HEK293T (cell line): Measurements from ENCODE around the gene RNF40.

Source experiments
- CTCF ChIA-PET: fragments of 350-600 bp; formaldehyde crosslinking; extraction: SDS; loops from one replicate; lab custom pipeline; 2021; ENCODE audit warnings: antibody characterized with exemption, inconsistent platforms; lab: Yijun Ruan, JAX
- POLR2A ChIA-PET: fragments of 350-600 bp; formaldehyde crosslinking; extraction: SDS; loops from one replicate; lab custom pipeline; 2020; ENCODE audit warnings: antibody characterized with exemption, inconsistent platforms; lab: Yijun Ruan, JAX
- DNase-seq: peaks from one replicate; pipeline ENCODE4 v3.0.0; 2012; ENCODE audit warnings: mixed read lengths; ENCODE audit errors: extremely low spot score
- ARNT ChIP-seq: fragments of 450-650 bp; IDR thresholded peaks from 2 replicates; pipeline ENCODE4 v1.6.1; 2017; ENCODE audit warnings: mild to moderate bottlenecking
- BHLHE40 ChIP-seq: fragments of 450-650 bp; IDR thresholded peaks from 2 replicates; pipeline ENCODE4 v1.6.1; 2016; ENCODE audit warnings: mild to moderate bottlenecking, moderate library complexity, borderline replicate concordance
- CTBP1 ChIP-seq: fragments of 450-650 bp; IDR thresholded peaks from 2 replicates; pipeline ENCODE4 v1.6.1; 2016; ENCODE audit warnings: borderline replicate concordance
- ELF4 ChIP-seq: fragments of 450-650 bp; IDR thresholded peaks from 2 replicates; pipeline ENCODE4 v1.6.1; 2017; ENCODE audit warnings: antibody characterized with exemption
- FOXA1 ChIP-seq: fragments of 450-650 bp; IDR thresholded peaks from 2 replicates; pipeline ENCODE4 v1.6.1; 2016; ENCODE audit warnings: mild to moderate bottlenecking
- FOXK2 ChIP-seq: fragments of 450-650 bp; IDR thresholded peaks from 2 replicates; pipeline ENCODE4 v1.6.1; 2016; ENCODE audit warnings: mild to moderate bottlenecking
- FOXM1 ChIP-seq: fragments of 450-650 bp; IDR thresholded peaks from 2 replicates; pipeline ENCODE4 v1.6.1; 2017; ENCODE audit warnings: mild to moderate bottlenecking, borderline replicate concordance
- HDGF ChIP-seq: fragments of 450-650 bp; IDR thresholded peaks from 2 replicates; pipeline ENCODE4 v1.6.1; 2017; ENCODE audit warnings: antibody characterized with exemption, borderline replicate concordance
- L3MBTL2 ChIP-seq: fragments of 450-650 bp; conservative IDR thresholded peaks from 2 replicates; pipeline ENCODE4 v1.6.1; 2016; ENCODE audit warnings: mild to moderate bottlenecking
- LEF1 ChIP-seq: fragments of 450-650 bp; IDR thresholded peaks from 2 replicates; pipeline ENCODE4 v1.6.1; 2017; ENCODE audit warnings: mild to moderate bottlenecking, borderline replicate concordance
- NFRKB ChIP-seq: fragments of 450-650 bp; IDR thresholded peaks from 2 replicates; pipeline ENCODE4 v1.6.1; 2016; ENCODE audit warnings: mild to moderate bottlenecking, moderate library complexity
- PKNOX1 ChIP-seq: fragments of 450-650 bp; IDR thresholded peaks from 2 replicates; pipeline ENCODE4 v1.6.1; 2016
- SP1 ChIP-seq: fragments of 450-650 bp; IDR thresholded peaks from 2 replicates; pipeline ENCODE4 v1.6.1; 2017
- SUZ12 ChIP-seq: fragments of 450-650 bp; IDR thresholded peaks from 2 replicates; pipeline ENCODE4 v1.6.1; 2016; ENCODE audit warnings: mild to moderate bottlenecking
- TARDBP ChIP-seq: fragments of 450-650 bp; IDR thresholded peaks from 2 replicates; pipeline ENCODE4 v1.6.1; 2016
- ZNF384 ChIP-seq: fragments of 450-650 bp; IDR thresholded peaks from 2 replicates; pipeline ENCODE4 v1.6.1; 2016

The RNF40 gene

DNA sequence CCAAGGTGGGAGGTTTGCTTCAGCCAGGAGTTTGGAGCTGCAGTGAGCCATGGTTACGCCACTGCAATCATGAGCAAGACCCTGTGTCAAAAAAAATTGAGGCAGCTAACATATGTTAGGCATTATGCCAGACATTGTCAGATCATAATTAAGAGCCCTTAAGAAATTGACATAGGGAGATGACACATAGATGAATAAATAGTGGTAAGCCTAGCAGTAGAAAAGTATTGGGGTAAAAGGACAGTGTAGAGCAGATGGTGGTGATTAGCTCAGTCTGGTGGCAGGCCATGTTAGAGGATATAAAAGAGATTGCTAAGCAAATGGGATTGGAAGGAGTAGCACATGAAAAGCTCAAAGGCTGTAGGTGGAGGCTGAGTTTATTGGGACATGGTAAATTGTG, 40.5 kb upstream of the RNF40 start:
- CTCF ChIA-PET, result interaction anchor here (1.0 kb wide), 1 partner anchor 19 kb away, joined by 3 read pairs; a partner anchor contains a TSS
- POLR2A ChIA-PET, result interaction anchor here (0.9 to 2.1 kb wide), 3 partner anchors 23 to 57 kb away, joined by 3 to 9 read pairs (median 4); partner anchors contain the start of genes PHKG2 and SRCAP
- no peak for DNase-seq
- no peak for TF ChIP-seq FOXA1
- no peak for TF ChIP-seq LEF1
- TF ChIP-seq HDGF, result no peak
- no peak for TF ChIP-seq ZNF384
- TF ChIP-seq L3MBTL2, result no peak
- no peak for TF ChIP-seq TARDBP
- no peak for TF ChIP-seq SP1
- no peak for TF ChIP-seq ARNT
- no peak for TF ChIP-seq PKNOX1
- no peak for TF ChIP-seq NFRKB
- TF ChIP-seq ELF4, result no peak
- TF ChIP-seq BHLHE40, result no peak
- TF ChIP-seq FOXM1, result no peak
- TF ChIP-seq SUZ12, result no peak
- TF ChIP-seq FOXK2, result no peak
- TF ChIP-seq CTBP1, result no peak

DNA sequence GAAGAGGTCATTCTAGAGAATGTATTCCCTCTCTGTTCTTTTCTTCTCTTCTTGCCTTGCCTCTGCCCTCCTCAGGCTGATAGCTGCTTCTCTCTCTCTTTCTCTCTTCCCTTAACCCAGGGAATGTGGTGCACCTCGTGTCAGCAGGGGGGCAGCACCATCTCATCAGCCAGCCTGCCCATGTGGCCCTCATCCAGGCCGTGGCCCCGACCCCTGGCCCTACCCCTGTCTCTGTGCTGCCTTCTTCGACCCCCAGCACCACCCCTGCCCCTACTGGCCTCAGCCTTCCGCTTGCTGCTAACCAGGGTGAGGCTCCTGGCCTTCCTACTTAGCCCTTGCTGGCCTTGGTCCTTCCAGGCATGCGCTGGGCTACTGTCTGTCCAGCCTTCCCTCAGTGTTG, 39.7 kb upstream of the RNF40 start:
- ChIA-PET POLR2A (interaction anchor here (1.2 to 2.0 kb wide), 2 partner anchors 24 to 53 kb away, joined by 4 to 5 read pairs; partner anchors contain the start of gene SRCAP), CTCF (interaction anchor here (1.0 kb wide), 1 partner anchor 18 kb away, joined by 3 read pairs; a partner anchor contains a TSS)
- TF ChIP-seq LEF1 (no peak), L3MBTL2 (no peak)
- DNase-seq, result no peak

DNA sequence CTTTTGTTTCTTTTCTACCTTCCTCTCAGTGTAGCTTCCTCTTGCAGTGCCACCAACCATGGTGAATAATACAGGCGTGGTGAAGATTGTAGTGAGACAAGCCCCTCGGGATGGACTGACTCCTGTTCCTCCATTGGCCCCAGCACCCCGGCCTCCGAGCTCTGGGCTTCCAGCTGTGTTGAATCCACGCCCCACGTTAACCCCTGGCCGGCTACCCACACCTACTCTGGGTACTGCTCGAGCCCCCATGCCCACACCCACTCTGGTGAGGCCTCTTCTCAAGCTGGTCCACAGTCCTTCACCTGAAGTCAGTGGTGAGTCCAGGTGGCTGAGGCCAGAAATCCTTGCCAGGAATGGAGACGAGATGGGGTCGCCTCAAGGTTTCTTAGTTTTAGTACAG, 39.2 kb upstream of the RNF40 start:
- no peak for TF ChIP-seq FOXM1
- no peak for TF ChIP-seq HDGF
- TF ChIP-seq ARNT, result no peak
- no peak for TF ChIP-seq ZNF384
- POLR2A ChIA-PET, result interaction anchor here (1.2 to 2.0 kb wide), 3 partner anchors 15 to 52 kb away, joined by 4 to 6 read pairs (median 5); partner anchors contain the start of gene SRCAP
- CTCF ChIA-PET, result interaction anchor here (1.9 kb wide), 1 partner anchor 12 kb away, joined by 6 read pairs; no protein-coding TSS in a partner anchor
- no peak for DNase-seq

DNA sequence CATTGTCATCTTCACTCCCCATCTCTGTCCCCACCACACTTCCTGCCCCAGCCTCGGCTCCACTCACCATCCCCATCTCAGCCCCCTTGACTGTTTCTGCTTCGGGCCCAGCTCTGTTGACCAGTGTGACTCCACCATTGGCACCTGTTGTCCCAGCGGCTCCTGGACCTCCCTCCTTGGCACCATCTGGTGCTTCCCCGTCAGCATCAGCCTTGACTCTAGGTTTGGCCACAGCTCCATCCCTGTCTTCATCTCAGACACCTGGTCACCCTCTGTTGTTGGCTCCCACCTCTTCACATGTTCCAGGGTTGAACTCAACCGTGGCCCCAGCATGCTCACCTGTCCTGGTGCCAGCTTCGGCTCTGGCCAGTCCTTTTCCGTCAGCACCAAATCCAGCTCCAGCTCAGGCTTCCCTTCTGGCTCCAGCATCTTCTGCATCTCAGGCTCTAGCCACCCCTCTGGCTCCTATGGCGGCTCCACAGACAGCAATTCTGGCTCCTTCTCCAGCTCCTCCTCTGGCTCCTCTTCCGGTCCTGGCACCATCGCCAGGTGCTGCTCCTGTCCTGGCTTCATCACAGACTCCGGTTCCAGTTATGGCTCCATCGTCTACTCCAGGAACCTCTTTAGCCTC, 38.3 kb upstream of the RNF40 start:
- CTCF ChIA-PET, result interaction anchor here (1.9 kb wide), 1 partner anchor 11 kb away, joined by 6 read pairs; no protein-coding TSS in a partner anchor
- POLR2A ChIA-PET, result interaction anchor here (0.7 to 2.0 kb wide), 5 partner anchors 9 to 51 kb away, joined by 4 to 10 read pairs (median 5); partner anchors contain the start of gene SRCAP
- DNase-seq, result no peak
- TF ChIP-seq FOXK2 (no peak), HDGF (no peak), FOXA1 (no peak), ZNF384 (no peak), SP1 (no peak), BHLHE40 (no peak), SUZ12 (no peak), NFRKB (no peak), CTBP1 (no peak), LEF1 (no peak), ARNT (no peak), L3MBTL2 (no peak), ELF4 (no peak), PKNOX1 (no peak), TARDBP (no peak), FOXM1 (no peak)

- TF ChIP-seq L3MBTL2, result no peak
- TF ChIP-seq CTBP1, result no peak
- no peak for TF ChIP-seq FOXM1
- no peak for TF ChIP-seq ELF4
- POLR2A ChIA-PET, result interaction anchor here (0.7 to 1.9 kb wide), 4 partner anchors 8 to 26 kb away, joined by 3 to 10 read pairs (median 4); partner anchors contain the start of genes PHKG2 and SRCAP
- CTCF ChIA-PET, result interaction anchor here (1.9 kb wide), 1 partner anchor 10 kb away, joined by 6 read pairs; no protein-coding TSS in a partner anchor
- DNase-seq, result no peak
Measured at GRCh38 chr16:30724641-30725417, 37.3 kb upstream of the RNF40 start.

- DNase-seq, result no peak
- POLR2A ChIA-PET, result interaction anchor here (0.7 to 1.3 kb wide), 3 partner anchors 9 to 27 kb away, joined by 3 to 4 read pairs (median 4); partner anchors contain the start of genes PHKG2 and SRCAP
- CTCF ChIA-PET, result no interaction called here
- TF ChIP-seq CTBP1 (no peak), BHLHE40 (no peak), LEF1 (no peak), SP1 (no peak), ZNF384 (no peak), ELF4 (no peak), ARNT (no peak), PKNOX1 (no peak), FOXM1 (no peak), L3MBTL2 (no peak), FOXK2 (no peak), FOXA1 (no peak), NFRKB (no peak), SUZ12 (no peak), HDGF (no peak), TARDBP (no peak)
Measured at GRCh38 chr16:30725418-30725792, 36.7 kb upstream of the RNF40 start.
